Measurements from ENCODE around the gene CPNE4. TPM values are rescaled to one million over a fixed set of nuclear protein-coding genes. Genes with fewer than 3 reads are reported as not detected.

The CPNE4 gene
- total and polyA plus RNA-seq, 8 donors = 0.15 to 8.9 (median 1.7) TPM

DNA sequence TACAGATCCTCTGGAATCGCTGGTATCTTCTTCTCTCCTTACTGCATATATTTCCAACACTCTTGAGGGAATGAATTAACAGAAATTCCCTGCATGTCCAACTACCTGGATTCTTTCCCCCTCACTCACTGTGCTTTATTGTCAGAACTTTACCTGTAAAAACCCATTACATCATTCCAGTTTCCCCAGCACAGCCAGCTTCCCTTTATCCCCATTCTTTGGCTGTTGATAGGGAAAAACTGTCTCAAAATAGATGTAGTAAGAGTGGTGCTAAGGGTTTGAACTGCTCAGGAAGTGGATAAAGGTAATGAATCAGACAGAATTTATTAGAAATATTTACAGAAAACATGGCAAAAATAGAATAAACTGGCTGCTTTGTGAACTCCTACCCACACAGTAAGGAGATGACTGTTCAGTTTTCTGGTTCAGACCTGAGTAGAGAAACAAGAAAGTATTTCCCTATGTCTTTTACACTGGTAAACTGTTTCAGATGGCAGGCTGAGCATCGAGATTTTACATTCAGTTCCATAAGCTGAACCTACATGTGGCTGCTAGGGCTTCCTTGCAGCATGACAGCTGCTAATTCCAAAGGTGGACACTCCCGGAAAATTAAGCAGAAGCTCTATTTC is 188.4 kb downstream of the CPNE4 start:
- WGBS, 5 donors = 49 to 93% (median 85%) methylated on average over 3 of the region's 3 CpGs
- TF ChIP-seq EP300 (IDR thresholded peaks at IDR 0.05) (no peak), POLR2A (IDR thresholded peaks at IDR 0.05) (no peak), POLR2AphosphoS5 (IDR thresholded peaks at IDR 0.05) (no peak)
- TF ChIP-seq, protein P1, sequence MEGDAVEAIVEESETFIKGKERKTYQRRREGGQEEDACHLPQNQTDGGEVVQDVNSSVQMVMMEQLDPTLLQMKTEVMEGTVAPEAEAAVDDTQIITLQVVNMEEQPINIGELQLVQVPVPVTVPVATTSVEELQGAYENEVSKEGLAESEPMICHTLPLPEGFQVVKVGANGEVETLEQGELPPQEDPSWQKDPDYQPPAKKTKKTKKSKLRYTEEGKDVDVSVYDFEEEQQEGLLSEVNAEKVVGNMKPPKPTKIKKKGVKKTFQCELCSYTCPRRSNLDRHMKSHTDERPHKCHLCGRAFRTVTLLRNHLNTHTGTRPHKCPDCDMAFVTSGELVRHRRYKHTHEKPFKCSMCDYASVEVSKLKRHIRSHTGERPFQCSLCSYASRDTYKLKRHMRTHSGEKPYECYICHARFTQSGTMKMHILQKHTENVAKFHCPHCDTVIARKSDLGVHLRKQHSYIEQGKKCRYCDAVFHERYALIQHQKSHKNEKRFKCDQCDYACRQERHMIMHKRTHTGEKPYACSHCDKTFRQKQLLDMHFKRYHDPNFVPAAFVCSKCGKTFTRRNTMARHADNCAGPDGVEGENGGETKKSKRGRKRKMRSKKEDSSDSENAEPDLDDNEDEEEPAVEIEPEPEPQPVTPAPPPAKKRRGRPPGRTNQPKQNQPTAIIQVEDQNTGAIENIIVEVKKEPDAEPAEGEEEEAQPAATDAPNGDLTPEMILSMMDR (IDR thresholded peaks at IDR 0.05) = no peak
- no peaks in the 10 kb centered on the region for H3K9me3 ChIP-seq
- no peak overlapping the region for H3K4me3 ChIP-seq
- intact Hi-C loops (cut with DNase I; ENCODE audit: low total_unique reads) = no loop called here
- no peaks in the 10 kb centered on the region for H3K4me1 ChIP-seq
- no peaks in the 10 kb centered on the region for H3K27me3 ChIP-seq
- no peak overlapping the region for H3K27ac ChIP-seq
- H3K36me3 ChIP-seq = no peaks in the 10 kb centered on the region
- no peak for DNase-seq

DNA sequence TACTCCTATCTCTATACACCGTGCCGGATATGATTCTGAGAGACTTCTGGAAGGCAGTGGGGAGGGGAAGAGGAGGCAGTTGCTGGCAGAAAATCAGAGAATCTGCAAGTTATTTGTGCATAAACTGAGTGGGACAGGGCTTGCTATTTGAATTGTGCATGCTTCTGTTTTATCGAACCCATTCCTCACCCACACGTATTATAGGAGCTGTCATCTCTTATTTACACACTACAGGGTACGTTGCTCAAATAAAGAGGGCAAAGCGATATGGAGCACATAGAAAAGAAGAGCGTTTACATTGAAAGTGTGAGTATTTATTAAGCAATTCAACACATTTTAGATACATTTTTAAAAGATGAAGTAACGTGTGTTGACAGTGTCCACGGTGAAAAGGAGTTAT is 191.6 kb downstream of the CPNE4 start:
- H3K27me3 ChIP-seq = no peaks in the 10 kb centered on the region
- intact Hi-C loops (cut with DNase I; ENCODE audit: low total_unique reads) = no loop called here
- no peak overlapping the region for H3K27ac ChIP-seq
- H3K4me1 ChIP-seq = no peaks in the 10 kb centered on the region
- WGBS, 5 donors = 31 to 57% (median 42%) methylated on average over 9 of the region's 9 CpGs
- TF ChIP-seq POLR2A (IDR thresholded peaks at IDR 0.05) (no peak), POLR2AphosphoS5 (IDR thresholded peaks at IDR 0.05) (no peak), EP300 (IDR thresholded peaks at IDR 0.05) (no peak)
- TF ChIP-seq, protein P1 (IDR thresholded peaks at IDR 0.05) = no peak
- H3K36me3 ChIP-seq = no peaks in the 10 kb centered on the region
- no peak overlapping the region for H3K4me3 ChIP-seq
- no peak for DNase-seq
- H3K9me3 ChIP-seq = no peaks in the 10 kb centered on the region

DNA sequence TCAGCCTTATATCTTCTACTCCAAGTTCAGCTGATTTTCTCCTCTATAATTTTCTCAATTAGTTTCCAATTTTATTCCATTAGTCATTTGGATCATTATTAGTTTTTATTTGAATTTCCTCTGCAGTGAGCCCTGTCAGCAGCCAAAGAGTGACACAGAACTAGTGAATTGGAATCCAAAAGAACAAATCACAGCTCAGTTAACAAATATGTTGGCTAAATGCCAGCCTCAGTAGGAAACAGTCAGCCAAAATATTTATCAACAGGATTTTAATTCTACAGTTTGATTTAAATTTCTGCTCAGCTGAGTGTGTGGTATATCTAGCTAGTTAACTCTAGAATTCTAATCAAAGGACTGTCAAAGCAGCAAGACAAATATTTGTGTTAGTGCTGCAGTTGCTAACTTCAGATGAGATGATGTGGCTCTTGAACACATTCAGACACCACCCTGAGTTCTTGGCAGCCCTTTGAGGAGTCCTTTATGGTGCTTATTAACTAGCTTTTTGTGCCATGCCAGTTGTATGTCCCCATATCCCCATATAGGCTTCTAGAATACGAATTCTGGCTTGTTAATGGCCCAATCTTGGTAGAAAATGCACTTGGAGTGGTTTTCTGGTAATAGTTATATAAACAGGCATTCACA is 194.5 kb downstream of the CPNE4 start:
- Histone ChIP-seq H3K4me1 (no peaks in the 10 kb centered on the region), H3K27me3 (no peaks in the 10 kb centered on the region), H3K27ac (no peak overlapping the region), H3K9me3 (no peaks in the 10 kb centered on the region), H3K4me3 (no peak overlapping the region), H3K36me3 (no peaks in the 10 kb centered on the region)
- no peak for DNase-seq
- TF ChIP-seq POLR2A (IDR thresholded peaks at IDR 0.05) (no peak), POLR2AphosphoS5 (IDR thresholded peaks at IDR 0.05) (no peak), EP300 (IDR thresholded peaks at IDR 0.05) (no peak)
- TF ChIP-seq, protein P1 (IDR thresholded peaks at IDR 0.05) = no peak
- 46 to 82% (median 50%) methylated on average over 1 of the region's 1 CpG for WGBS, 5 donors
- intact Hi-C loops (cut with DNase I; ENCODE audit: low total_unique reads) = no loop called here

- Histone ChIP-seq H3K9me3 (no peaks in the 10 kb centered on the region), H3K27me3 (no peaks in the 10 kb centered on the region), H3K36me3 (no peaks in the 10 kb centered on the region), H3K4me3 (no peak overlapping the region), H3K4me1 (no peaks in the 10 kb centered on the region), H3K27ac (no peak overlapping the region)
- 82 to 97% (median 96%) methylated on average over 1 of the region's 1 CpG for WGBS, 5 donors
- no peak for DNase-seq
- intact Hi-C loops (cut with DNase I; ENCODE audit: low total_unique reads) = no loop called here
- TF ChIP-seq POLR2A (IDR thresholded peaks at IDR 0.05) (no peak), EP300 (IDR thresholded peaks at IDR 0.05) (no peak), POLR2AphosphoS5 (IDR thresholded peaks at IDR 0.05) (no peak)
- TF ChIP-seq, protein P1 (IDR thresholded peaks at IDR 0.05) = no peak
Measured at GRCh38 chr3:131835906-131836305, 198.9 kb downstream of the CPNE4 start.

Data from stomach (tissue), 9 donors.